ENCODE measurements around the gene CEP70.
"Not testable (repeated sequence)": the region's sequence is repeated elsewhere in the genome, so short reads cannot be mapped to it uniquely, and the experiment has no call there.

The CEP70 gene, protein sequence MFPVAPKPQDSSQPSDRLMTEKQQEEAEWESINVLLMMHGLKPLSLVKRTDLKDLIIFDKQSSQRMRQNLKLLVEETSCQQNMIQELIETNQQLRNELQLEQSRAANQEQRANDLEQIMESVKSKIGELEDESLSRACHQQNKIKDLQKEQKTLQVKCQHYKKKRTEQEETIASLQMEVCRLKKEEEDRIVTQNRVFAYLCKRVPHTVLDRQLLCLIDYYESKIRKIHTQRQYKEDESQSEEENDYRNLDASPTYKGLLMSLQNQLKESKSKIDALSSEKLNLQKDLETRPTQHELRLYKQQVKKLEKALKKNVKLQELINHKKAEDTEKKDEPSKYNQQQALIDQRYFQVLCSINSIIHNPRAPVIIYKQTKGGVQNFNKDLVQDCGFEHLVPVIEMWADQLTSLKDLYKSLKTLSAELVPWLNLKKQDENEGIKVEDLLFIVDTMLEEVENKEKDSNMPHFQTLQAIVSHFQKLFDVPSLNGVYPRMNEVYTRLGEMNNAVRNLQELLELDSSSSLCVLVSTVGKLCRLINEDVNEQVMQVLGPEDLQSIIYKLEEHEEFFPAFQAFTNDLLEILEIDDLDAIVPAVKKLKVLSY

DNA sequence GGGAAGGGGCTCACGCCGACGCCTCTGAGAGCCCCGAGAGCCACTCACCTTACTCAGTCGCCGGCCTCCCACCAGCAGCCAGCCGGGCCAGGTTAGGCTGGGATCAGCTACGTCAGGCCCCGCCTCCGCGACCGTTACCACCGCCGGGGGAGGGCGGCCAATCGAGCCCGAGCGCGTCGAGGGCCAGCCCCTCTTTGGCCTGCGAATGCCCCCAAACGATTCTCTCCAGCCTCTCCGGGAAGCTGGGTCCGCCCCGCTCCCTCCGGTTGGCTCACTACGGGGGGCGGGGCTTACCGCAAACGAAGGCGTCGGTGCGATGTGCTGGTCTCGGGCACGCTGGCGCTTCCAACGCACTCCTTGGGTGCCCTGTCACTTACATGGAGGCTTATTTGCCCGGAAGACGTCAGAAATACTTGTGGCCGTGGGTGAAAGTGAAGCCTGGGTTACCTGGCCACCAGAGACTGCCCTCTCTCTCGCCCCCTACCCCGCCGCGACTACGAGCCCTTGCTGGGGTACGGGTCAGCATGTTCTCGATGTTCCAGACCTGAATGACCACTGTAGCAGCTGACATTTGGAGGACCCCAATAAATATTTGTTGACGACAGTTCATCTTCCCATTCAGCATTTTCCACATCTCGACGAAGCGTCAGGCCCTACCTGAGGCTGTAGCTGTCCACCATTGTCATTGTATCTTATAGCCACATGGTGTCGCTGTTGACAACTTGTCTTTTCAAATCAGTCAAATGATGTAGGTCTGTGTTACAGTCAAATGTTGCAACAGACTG, at the start of gene CEP70:
Gene CEP70, minus strand, starts transcription at position 111 of the 785 bp plus-strand sequence. CDS start 21,333 bp downstream, outside the sequence.
- DNase-seq, result peak; percentile 85 to 86

DNA sequence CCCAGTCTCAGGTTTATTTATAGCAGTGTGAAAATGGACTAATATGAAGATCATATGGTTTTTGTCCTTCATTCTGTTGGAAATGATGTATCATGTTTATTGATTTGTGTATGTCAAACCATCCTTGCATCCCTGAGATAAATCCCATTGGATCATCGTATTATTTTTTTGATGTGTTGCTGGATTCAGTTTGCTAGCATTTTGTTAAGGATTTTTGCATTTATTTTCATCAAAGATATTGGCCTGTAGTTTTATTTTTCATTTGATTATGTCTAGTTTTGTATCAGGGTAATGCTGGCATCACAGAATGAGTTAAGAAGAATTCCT, 48.8 kb upstream of the CEP70 start:
- DNase-seq, result no peak

GRCh38 chr3:138642226-138642926, 48.3 kb upstream of the CEP70 start:
- no peak for DNase-seq

DNA sequence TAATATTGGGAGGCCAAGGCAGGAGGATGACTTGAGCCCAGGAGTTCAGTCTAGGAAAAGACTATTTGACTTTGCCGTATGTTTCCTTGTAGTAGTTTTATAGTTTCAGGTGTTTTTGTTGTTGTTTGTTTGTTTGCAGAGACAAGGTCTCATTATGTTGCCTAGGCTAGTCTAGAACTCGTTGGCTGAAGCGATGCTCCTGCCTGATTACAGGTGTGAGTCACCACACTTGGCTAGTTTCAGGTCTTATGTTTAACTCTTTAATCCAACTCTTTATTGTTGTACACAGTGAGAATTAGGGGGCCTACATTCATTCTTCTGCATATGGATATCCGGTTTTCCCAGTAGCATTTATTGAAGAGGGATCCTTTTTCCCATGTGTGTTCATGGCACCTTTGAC, 46.5 kb upstream of the CEP70 start:
- no peak for DNase-seq

DNA sequence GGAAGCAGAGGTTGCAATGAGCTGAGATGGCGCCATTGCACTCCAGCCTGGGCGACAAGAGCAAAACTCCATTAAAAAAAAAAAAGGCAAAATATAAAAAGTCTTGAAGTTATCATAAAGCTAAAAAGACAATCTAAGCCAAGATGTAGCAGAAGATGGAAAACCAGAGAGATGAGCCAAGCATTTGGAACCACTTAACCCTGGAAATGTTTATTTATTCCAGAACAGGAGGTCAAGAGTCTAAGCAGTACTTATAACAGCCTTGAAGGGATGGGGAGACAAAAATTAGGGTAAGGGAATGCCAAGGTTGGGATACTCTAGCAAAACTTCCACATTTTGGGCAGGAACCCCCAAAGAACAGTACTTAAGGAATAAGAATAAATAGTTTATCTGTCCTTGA, 44.6 kb upstream of the CEP70 start:
- DNase-seq, result no peak

GRCh38 chr3:138629526-138629925, 35.5 kb upstream of the CEP70 start:
- no peak for DNase-seq

DNA sequence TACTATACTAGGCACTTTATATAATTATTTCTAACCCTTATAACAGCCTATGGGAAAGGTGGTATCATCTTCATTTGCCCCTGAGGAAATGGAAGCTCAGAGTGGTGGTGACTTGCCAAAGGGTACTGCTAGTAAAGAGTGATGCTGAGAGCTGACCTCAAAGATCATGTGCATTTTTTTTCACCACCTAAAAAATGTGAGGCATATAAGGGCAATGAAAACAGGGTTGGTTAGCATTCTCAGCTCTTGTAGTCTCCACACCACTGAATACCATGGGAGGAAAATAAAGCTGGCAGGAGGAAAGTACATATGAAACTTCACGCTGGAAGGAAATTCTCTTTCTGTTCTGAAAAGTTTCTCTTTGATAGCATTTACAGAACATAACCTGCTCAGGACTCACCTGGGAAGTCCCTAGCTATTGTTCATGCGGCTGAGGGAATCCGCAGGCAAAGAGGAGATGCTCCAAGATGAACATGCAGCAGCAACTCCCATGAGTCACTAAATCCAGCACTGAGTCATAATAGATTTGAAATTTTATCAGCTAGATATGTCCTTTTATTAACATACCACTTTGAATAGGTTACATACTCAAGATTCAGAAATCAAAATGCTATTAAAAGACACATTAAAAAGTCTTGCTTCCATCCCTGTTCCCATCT, 31.8 kb upstream of the CEP70 start:
- DNase-seq, result no peak

GRCh38 chr3:138624518-138624917, 30.5 kb upstream of the CEP70 start:
- DNase-seq, result no peak

- DNase-seq, result no peak
These were observed 26.4 kb upstream of the CEP70 start for GRCh38 chr3:138620431-138620830.

DNA sequence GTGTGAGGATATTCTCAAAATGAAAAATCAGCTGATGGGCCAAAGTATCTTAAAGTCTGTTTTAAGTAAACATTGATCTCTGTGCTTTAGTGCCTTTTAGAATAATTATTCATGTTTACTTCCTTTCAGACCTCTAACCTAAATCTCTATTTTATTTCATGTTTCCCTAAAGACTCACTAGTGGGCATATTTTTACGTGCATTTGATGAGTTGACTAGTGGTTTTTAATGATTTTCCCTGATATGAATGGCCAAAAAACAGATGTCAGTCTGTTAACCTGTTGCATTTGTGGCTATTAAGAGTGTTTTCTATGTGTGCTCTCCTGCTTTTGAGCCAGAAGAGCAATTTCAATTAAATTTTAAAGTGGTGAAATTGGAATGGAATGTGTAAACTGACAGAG, 21.4 kb upstream of the CEP70 start:
- DNase-seq, result no peak

DNA sequence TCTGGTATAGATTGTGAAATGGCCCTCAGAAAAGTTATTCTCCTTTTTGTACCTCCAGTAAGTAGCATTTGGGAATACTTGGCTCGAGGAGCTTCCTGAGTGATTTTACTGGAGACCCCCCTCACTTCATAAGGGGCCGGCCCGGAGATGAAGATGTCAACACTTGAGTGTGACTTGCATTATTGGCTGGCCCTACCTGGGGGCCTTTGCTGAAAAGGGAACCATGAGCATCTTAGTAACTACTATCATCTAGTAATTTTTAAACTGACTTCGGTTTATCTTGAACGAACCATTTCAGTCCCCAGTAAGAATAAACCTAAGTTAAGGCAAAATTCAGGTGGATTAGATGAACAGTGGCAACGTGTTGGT, 15.8 kb upstream of the CEP70 start:
- DNase-seq, result no peak

DNA sequence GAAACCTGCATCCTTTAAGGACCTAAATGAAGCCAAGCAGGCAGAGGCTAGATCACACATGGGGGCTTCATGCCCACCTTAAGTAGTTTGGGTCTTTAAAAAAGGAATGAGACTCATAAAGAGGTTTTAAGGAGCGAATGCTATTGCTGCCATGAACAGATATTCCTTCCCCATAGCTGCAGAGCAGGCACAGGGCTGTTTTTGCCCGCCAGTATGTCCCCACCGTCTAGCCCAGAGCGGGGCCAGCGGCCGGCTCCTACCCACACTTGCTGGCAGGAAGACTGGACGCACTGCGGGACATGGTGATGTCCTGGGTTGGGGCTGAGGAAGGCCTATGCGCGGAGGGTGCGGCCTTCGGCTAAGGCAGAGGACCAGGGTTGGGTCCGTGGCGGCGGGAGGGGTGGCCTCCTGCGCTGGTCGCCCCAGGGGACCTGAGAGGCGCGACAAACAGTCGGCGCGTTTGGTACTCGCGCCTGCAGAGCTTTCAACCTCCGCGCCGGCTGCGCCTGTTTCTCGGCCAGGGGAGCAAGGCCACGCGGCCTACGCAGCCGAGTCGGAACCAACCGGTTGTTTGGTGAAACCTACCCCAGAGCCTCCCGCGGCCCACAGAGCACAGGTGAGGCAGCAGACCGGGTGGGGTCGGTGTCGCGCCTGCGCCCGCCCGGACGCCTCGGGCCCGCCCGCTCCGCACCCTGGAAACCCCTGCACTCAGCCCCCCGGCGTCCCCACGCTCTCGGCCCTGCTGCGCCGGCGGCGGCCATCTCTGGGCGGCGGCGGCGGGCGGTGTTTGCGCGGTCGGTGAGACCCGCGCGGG, 14.5 kb upstream of the CEP70 start, which contains the start of gene FAIM:
Gene FAIM, plus strand, starts transcription at position 450 of the 814 bp plus-strand sequence. CDS start 10,956 bp downstream, outside the sequence.
- DNase-seq, result peak; percentile 53

DNA sequence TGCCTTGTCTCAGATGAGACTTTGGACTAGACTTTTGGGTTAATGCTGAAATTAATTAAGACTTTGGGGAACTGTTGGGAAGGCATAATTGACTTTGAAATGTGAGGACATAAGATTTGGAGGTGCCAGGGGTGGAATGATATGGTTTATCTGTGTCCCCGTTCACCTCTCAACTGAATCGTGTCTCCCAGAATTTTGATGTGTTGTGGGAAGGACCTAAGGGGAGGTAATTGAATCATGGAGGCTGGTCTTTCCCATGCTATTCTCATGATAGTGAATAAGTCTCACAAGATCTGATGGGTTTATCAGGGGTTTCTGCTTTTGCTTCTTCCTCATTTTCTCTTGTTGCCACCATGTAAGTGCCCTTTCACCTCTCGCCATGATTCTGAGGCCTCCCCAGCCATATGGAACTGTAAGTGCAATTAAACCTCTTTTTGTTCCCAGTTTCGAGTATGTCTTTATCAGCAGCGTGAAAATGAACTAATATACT, 10.1 kb upstream of the CEP70 start:
- DNase-seq, result not testable (repeated sequence)

DNA sequence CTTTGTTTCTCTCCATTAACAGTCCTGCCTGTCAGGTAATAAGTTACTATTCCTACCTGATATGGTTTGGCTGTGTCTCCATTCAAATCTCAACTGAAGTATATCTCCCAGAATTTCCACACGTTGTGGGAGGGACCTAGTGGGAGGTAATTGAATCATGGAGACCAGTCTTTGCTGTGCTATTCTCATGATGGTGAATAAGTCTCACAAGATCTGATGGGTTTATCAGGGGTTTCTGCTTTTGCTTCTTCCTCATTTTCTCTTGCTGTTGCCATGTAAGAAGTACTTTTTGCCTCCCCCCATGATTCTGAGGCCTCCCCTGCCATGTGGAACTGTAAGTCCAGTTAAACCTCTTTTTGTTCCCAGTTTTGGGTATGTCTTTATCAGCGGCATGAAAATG, 7.6 kb upstream of the CEP70 start:
- DNase-seq, result not testable (repeated sequence)

- DNase-seq, result no peak
These were observed 6.2 kb upstream of the CEP70 start for GRCh38 chr3:138600100-138600745.

- no peak for DNase-seq
These were observed 4.5 kb upstream of the CEP70 start for GRCh38 chr3:138598534-138598933.

DNA sequence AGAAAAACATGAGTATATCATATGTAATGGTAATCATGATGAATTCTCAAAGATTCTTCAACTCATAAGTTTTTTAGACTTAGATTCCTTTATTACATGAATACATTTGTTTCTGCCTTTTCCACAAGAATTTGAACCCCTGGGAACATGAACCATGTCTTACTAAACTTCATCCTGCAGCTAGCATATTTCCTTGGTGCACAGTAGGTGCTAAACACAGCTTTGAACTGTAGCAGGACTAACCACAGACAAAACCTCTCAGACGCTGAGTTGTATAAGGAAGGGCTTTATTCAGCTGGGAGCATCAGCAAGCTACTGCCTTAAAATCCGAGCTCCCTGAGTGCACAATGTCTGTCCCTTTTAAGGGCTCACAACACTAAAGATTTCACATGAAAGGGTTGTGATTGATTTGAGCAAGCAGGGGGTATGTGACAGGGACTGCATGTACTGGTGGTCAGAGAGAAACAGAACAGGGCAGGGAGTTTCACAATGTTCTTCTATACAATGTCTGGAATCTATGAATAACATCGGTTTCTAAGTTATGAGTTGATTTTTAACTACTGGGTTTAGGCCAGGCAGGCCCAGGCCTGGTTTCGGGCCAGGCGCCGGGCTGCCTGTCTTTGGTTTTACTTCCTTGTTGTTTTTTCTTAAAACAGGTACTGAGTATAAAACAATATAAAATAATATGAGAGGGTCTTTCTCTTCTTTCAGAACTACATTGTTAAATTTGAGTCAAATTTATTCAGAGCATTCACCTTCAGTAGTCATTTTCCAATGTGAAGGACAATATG, 3.3 kb upstream of the CEP70 start:
- DNase-seq, result not testable (repeated sequence)

GRCh38 chr3:138594935-138595610, 1.0 kb upstream of the CEP70 start:
- no peak for DNase-seq

- DNase-seq, result no peak
These were observed 441 bp downstream of the CEP70 start for GRCh38 chr3:138593488-138594149.
